K562 (cell line): ENCODE measurements around the gene PFN3. TPM values are rescaled to one million over a fixed set of nuclear protein-coding genes. Genes with fewer than 3 reads are reported as not detected.

ENCODE experiments used
- BMI1 ChIP-seq: fragments of 150-350 bp; IDR thresholded peaks from 2 replicates; pipeline ENCODE4 v1.6.1; 2014; ENCODE audit warnings: low read length
- CREB3 ChIP-seq: fragments of 450-650 bp; conservative IDR thresholded peaks from 2 replicates; pipeline ENCODE4 v1.6.1; 2016; ENCODE audit warnings: missing genetic modification characterization, low read depth, mild to moderate bottlenecking, missing compliant biosample characterization, moderate library complexity
- HNRNPH1 ChIP-seq: fragments of 200-400 bp; formaldehyde crosslinking; optimal IDR thresholded peaks from 2 replicates; pipeline ENCODE3; 2017; ENCODE audit warnings: low read depth, mild to moderate bottlenecking, low read length, moderate library complexity
- MLX ChIP-seq, 2 experiments: fragments of 450-650 bp in 1 of 2; sonication (generic) in 1 of 2; formaldehyde crosslinking; conservative IDR thresholded peaks; 2 replicates each; pipeline versions ENCODE4 v1.4.0 to v1.8.1; 2020 to 2022; ENCODE audit warnings: mild to moderate bottlenecking in 1 of 2, missing genetic modification reagents in 1 of 2
- PTBP1 ChIP-seq: fragments of 200-400 bp; formaldehyde crosslinking; IDR thresholded peaks from 2 replicates; pipeline ENCODE4 v1.6.1; 2017; ENCODE audit warnings: low read depth, low read length
- RFX1 ChIP-seq: fragments of 450-650 bp; IDR thresholded peaks from 2 replicates; pipeline ENCODE4 v1.6.1; 2016; ENCODE audit warnings: mild to moderate bottlenecking, moderate library complexity
- SRSF1 ChIP-seq: fragments of 200-400 bp; formaldehyde crosslinking; IDR thresholded peaks from 2 replicates; pipeline ENCODE4 v1.6.1; 2017; ENCODE audit warnings: mild to moderate bottlenecking, low read depth, low read length, moderate library complexity
- USF2 ChIP-seq: sonication (generic); formaldehyde crosslinking; IDR thresholded peaks from 2 replicates; pipeline ENCODE4 v1.5.0; 2020; ENCODE audit warnings: missing genetic modification reagents
- VEZF1 ChIP-seq: fragments of 200-800 bp; sonication (Bioruptor generic); IDR thresholded peaks from 2 replicates; pipeline ENCODE4 v1.6.1; 2017; ENCODE audit warnings: missing genetic modification characterization, missing compliant biosample characterization
- ZBTB7A ChIP-seq: IDR thresholded peaks from 2 replicates; pipeline ENCODE4 v1.6.1; 2011; ENCODE audit warnings: low read depth, mild to moderate bottlenecking, low read length, moderate library complexity, borderline replicate concordance; ENCODE audit not compliant: control insufficient read depth
- ZNF407 ChIP-seq: fragments of 450-650 bp; IDR thresholded peaks from 2 replicates; pipeline ENCODE4 v1.6.1; 2016; ENCODE audit warnings: low read depth
- ZNF584 ChIP-seq: fragments of 200-800 bp; sonication (Bioruptor generic); IDR thresholded peaks from 2 replicates; pipeline ENCODE4 v1.6.1; 2016; ENCODE audit warnings: low read depth, mild to moderate bottlenecking, missing genetic modification characterization, missing compliant biosample characterization
- polyA plus RNA-seq, 8 experiments: library from polyadenylated mRNA; depleted of rRNA in 4 of 8; stranded (reverse) in 5 of 8; unstranded in 3 of 8; fragments of >200 nt; fragmentation: Nextera tagmentation in 2 of 8; fragmentation: Illumina TruSeq in 1 of 8; extraction: Ambion mirVana in 2 of 8; extraction: Trizol in 1 of 8; gene quantifications; 2 replicates each; pipeline versions ENCODE4 v1.2.1 to v1.2.3, GENCODE V29; 2011 to 2014; ENCODE audit warnings: inconsistent platforms in 1 of 8, missing spikeins in 1 of 8
- total RNA-seq, 7 experiments: library from RNA; depleted of rRNA in 6 of 7; stranded (reverse); fragments of >200 nt in 6 of 7; fragmentation: Illumina TruSeq in 2 of 7; extraction: Trizol in 2 of 7; gene quantifications; 2 replicates each; pipeline versions ENCODE4 v1.2.1 to v1.2.3, GENCODE V29; 2011 to 2021; ENCODE audit warnings: low replicate concordance in 1 of 7

Gene PFN3
- total and polyA plus RNA-seq, 9 of the 15 experiments (the other 6 are each of a cell fraction or from before 2014, with no cell fraction given), result not detected

GRCh38 chr5:177447066-177447610, 46.7 kb upstream of the PFN3 start (continued):
- TF ChIP-seq ZNF407 (no peak), BMI1 (peak; percentile 64; the same call in 1 of the 2 replicates), MLX (CRISPR knock-in tag; conservative IDR thresholded peaks at IDR 0.05) (no peak), ZBTB7A (peak; percentile 59; the same call in 1 of the 2 replicates), RFX1 (peak; percentile 87), CREB3 (tag) (no peak), USF2 (CRISPR knock-in tag) (peak; percentile 12; the same call in 1 of the 2 replicates), SRSF1 (peak; percentile 50; the same call in 1 of the 2 replicates), PTBP1 (peak; percentile 14; the same call in 1 of the 2 replicates), HNRNPH1 (peak; percentile 45), ZNF584 (CRISPR knock-in tag) (no peak), VEZF1 (CRISPR knock-in tag) (peak; percentile 60)
